ENCODE results near the gene RELA.
"Not testable (repeated sequence)": the region's sequence is repeated elsewhere in the genome, so short reads cannot be mapped to it uniquely, and the experiment has no call there.

RELA gene

GRCh38 chr11:65646958-65647701 is 15.6 kb downstream of the RELA start:
- no peak for DNase-seq

- DNase-seq: no peak
Measured at GRCh38 chr11:65646288-65646957, 16.3 kb downstream of the RELA start.

GRCh38 chr11:65645710-65646109 is 17.0 kb downstream of the RELA start:
- no peak for DNase-seq

GRCh38 chr11:65644837-65645236 is 17.9 kb downstream of the RELA start:
- no peak for DNase-seq

GRCh38 chr11:65643971-65644370 is 18.7 kb downstream of the RELA start:
- no peak for DNase-seq

- DNase-seq: no peak
Measured at GRCh38 chr11:65642014-65642671, 20.6 kb downstream of the RELA start.

- DNase-seq: no peak
Measured at GRCh38 chr11:65641297-65642013, 21.3 kb downstream of the RELA start.

- DNase-seq: peak; percentile 48
Measured at GRCh38 chr11:65640483-65641296, 22.0 kb downstream of the RELA start.

- DNase-seq: peak; percentile 38
Measured at GRCh38 chr11:65639623-65640482, 22.9 kb downstream of the RELA start.

- DNase-seq: not testable (repeated sequence)
Measured at GRCh38 chr11:65639228-65639597, 23.5 kb downstream of the RELA start.

GRCh38 chr11:65637794-65638419 is 24.8 kb downstream of the RELA start, which contains the start of gene SIPA1:
TSS of gene SIPA1 (plus strand) at chr11:65638101. CDS start at chr11:65640922, 2,821 bp downstream.
- peak; percentile 70 for DNase-seq

GRCh38 chr11:65637032-65637557 is 25.6 kb downstream of the RELA start:
- DNase-seq: no peak

- no peak for DNase-seq
Measured at GRCh38 chr11:65636108-65637031, 26.3 kb downstream of the RELA start.

GRCh38 chr11:65634905-65635731 is 27.6 kb downstream of the RELA start:
- no peak for DNase-seq

- no peak for DNase-seq
Measured at GRCh38 chr11:65634440-65634839, 28.3 kb downstream of the RELA start.

GRCh38 chr11:65634109-65634436 is 28.6 kb downstream of the RELA start:
- no peak for DNase-seq

- DNase-seq: no peak
Measured at GRCh38 chr11:65633390-65634108, 29.2 kb downstream of the RELA start.

GRCh38 chr11:65630215-65630614 is 32.5 kb downstream of the RELA start:
- DNase-seq: no peak
